Measurements from ENCODE around the gene CDK14.
"Not testable (repeated sequence)": the region's sequence is repeated elsewhere in the genome, so short reads cannot be mapped to it uniquely, and the experiment has no call there.

The CDK14 gene

DNA sequence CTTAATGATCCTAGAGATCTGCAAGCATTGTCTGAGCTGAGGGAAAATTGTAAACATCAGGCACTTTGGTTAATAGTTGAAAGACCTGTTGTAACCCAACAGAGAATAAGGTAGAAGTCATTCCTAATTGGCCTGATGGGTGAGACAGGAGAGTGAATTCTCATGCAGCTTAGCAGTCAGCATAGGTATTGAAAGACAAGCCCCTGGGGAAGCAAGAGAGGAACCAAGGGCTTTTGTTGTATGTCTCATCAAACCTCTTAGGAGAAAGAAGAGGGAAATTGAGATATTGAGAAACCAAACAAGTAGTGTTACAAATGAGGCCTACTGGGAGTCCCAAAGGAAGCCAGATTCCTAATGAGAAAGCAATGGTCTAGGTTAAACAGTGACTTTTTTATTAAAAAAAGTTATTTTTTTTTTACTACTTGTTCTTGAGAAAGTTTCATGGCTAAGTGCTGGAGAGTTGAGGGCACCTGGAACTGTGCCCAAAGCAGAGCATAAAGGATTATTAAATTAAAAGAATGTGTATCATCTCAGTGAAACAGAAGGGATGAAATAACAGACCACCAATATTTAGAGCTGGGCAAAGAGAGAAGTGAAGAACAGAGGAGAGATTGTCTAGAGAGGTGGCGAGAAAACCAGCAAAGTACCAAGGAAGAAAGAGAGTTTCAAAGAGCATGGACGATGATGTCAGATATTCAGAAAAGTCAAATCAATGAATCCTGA, 168.9 kb downstream of the CDK14 start:
- DNase-seq = no peak

DNA sequence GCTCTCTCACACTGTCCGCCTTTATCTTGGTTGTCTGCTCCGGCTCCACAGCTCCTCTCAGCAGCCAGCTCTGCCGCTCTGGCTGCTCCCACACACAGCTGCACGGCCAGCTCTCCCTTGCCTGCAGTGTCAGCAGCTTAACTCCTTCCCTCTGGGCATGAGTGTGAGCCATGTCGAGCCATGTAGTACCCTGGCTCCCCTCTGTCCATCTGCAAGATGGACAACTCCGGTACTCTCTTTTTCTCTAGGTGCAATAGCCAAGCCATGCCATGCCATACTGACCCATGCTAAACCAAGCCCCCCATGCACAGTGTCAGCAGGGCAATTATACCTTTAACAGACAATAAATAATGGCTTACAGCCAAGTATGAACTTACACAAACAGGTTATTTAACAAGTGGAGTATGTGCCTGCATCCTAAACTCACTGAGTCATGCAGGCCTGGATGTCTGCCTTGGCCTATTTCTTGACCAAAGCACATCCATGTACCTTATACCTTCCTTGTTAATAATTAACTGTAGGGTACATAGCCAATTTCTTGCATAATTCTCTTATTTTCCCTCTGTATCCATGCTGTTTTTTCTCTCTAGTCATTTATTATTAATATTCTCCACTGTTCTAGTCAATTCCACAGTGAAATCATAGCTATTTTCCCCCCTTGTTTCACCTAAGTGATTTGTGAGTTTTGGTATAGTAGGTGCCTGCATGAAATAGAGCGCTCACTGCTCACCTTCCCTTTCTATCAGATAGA, 170.9 kb downstream of the CDK14 start:
- DNase-seq = no peak

GRCh38 chr7:90768301-90768700, 172.2 kb downstream of the CDK14 start:
- no peak for DNase-seq

DNA sequence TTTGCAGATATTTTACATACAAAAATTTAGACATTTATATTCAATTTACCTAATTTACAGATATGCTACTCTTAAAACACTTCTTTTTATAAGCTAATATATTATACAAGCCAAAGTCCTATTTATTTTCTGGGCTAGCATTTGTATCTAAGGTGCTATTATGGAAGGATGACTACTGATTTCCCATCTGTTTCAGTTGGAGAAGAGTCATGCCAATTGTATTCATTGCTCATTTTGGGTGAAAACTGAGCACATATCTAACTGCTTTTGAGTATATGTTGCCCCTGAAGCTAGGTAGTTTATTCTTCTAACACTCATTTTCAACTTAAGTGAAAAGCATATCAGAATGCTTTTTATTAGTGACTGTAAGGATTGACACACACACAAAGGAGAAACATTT, 172.9 kb downstream of the CDK14 start:
- no peak for DNase-seq

DNA sequence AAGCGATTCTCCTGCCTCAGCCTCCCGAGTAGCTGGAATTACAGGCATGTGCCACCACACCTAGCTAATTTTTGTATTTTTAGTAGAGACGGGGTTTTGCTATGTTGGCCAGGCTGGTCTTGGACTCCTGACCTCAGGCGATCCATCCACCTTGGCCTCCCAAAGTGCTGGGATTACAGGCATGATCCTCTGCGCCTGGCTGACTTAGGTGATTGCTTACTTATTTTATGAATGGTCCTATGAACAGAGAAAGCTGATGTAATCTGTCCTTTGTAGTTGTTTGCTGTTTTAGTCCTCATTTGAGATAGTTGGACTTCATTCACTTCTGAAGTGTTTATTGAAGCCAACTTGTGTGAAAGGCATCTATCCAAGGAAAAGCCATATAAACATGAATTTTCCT, 173.4 kb downstream of the CDK14 start:
- not testable (repeated sequence) for DNase-seq

DNA sequence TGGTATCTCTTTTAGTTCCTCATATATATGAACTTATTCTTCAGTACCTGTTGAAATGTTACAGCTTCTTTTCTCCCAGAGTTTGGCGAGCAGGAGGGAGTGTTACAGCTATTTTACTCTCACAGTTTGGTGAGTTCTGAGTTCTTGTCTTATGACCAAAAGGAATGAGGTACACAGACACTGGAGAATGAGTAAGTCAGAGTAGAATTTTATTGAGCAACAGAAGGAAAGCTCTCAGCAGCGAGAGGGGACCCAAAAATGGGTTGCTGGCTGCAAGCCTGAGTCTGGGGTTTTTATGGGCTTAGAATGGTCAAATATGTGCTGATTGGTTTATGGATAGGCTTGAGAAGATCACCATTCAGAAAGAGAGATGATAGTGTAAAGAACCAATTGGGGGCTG, 175.2 kb downstream of the CDK14 start:
- no peak for DNase-seq

DNA sequence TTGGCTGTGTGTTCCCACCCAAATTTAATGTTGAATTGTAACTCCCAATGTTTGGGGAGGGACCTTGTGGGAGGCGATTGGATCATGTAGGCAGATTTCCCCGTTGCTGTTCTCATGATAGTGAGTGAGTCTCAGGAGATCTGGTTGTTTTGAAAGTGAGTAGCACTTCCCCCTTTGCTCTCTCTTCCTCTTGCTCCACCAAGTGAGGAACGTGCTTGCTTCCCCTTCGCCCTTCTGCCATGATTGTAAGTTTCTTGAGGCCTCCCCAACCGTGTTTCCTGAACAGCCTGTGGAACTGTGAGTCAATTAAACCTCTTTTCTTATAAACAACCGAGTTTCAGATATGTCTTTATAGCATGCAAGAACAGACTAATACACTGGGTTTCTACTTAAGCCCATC, 176.3 kb downstream of the CDK14 start:
- DNase-seq = no peak

DNA sequence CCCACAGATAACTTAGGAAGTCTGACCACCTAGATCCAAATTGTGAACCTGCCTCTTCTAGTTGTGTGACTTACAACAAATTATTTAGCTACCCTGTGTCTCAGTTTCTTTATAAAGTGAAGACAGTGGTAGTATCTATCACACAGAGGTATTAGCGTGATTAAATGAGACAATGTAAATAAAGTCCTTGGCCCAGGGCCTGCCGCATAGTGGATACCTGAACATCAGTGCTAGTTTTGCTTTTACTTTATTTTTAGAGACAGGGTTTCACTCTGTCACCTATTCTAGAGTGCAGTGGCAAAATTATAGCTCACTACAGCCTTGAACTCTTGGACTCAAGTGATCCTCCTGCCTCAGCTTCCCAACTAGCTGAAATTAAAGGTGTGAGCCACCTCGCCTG, 177.1 kb downstream of the CDK14 start:
- DNase-seq = no peak

DNA sequence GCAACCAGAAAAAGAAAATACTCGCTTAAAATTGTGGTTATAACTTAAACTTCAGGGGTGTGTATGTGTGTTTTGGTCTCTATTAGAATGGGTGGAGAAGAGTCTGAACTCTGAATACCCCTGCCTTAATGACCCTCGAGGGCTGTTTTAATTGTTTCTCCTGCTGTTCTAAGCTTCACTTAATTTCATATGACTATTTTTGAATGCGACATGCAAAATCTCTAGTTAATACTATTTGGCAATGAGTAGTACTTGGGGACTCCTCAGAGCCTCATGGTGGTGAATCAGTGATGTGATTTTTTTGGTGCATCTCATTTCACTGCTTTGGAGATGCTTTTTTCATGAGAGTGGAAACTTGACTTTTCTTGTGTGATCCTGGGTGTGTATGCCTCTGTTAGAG, 178.6 kb downstream of the CDK14 start:
- DNase-seq = no peak

DNA sequence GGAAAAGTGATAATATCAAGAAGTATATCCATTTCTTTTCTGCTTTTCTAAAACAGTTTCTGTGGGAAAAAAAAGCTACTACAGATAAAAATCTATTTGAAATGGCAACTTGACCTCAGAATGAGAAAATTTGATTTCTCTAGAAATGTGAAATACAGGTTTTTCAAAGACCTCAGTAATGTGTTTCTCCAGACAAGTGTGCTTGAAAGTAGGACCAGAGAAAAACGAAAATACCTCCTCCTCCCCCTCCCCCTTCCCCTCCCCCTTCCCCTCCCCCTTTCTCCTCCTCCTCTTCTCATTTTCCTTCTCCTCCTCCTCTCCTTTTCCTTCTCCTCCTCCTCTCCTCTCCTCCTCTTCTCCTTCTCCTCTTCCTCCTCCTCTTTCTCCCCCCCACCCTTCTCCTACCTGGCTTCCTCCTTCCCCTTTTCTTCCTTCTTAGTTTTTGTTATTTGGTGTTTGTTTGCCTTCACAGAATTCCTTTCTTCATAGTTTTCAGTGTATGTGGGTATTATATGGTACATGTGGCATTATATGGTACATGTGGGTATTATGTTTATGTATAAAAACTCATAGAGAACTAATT, 179.4 kb downstream of the CDK14 start:
- no peak for DNase-seq

DNA sequence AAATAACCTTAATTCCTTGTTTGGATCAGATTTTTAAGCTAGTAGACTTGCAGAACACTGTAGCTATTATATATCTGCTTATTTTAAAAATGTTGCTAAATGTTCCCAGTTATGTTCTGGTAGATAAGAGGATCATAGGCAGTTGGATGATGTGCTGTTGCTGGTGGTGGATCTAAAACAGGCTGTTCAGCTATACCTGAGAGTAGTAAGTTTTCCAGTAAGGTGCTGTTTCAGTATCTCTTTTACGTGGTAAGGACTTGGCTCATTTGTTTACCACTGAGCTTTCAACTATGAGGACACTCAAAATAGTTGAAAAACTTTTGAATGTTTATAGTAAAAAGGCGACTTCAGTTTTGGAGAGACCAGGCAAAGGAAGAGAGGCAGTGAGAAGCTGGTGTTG, 180.9 kb downstream of the CDK14 start:
- no peak for DNase-seq

- DNase-seq = no peak
Observed at GRCh38 chr7:90777465-90777864, 181.3 kb downstream of the CDK14 start.

- no peak for DNase-seq
Observed at GRCh38 chr7:90777886-90778285, 181.8 kb downstream of the CDK14 start.

GRCh38 chr7:90788052-90788451, 191.9 kb downstream of the CDK14 start:
- DNase-seq = no peak

DNA sequence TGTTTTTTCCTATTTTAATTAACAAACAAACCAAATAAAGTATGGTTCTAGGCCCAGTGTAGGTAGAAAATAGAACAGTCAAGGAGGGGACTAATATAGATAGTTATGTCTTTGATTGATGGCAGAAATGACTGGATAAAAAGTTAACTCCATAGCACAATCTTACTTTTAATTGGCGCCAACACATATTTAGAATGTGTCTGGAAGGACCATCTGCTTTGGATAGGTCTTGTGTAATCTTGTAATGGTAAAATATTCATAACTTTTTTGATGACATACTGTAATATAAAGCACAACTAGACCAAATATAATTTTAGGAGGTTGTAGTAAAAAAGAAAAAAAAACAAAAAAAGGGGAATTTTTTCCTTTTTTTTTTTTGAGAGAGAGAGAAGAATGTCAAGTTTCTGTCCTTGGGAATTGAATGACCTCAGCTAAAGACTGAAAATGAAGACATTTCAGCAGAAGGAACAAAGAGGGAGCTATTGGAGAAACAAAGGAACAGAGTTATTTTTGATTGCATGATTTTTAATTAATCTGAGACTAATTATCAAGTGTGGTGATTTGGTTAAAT, 193.7 kb downstream of the CDK14 start:
- no peak for DNase-seq

- no peak for DNase-seq
Observed at GRCh38 chr7:90791596-90791995, 195.5 kb downstream of the CDK14 start.

GRCh38 chr7:90792301-90792700, 196.2 kb downstream of the CDK14 start:
- no peak for DNase-seq

GRCh38 chr7:90794234-90794633, 198.1 kb downstream of the CDK14 start:
- DNase-seq = not testable (repeated sequence)

DNA sequence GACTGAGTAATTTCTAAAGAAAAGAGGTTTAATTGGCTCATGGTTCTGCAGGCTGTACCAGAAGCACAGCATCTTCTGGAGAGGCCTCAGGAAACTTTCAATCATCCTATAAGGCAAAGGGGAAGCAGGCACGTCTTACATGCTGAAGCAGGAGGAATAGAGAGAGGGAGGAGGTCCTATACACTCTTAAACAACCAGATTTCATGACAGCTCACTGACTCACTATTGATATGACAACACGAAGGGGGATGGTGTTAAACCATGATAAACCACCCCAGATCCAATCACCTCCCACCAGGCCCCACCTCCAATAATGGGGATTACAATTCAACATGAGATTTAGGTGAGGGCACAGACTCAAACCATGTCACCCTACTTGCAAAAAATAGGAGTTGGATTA, 201.5 kb downstream of the CDK14 start:
- DNase-seq = no peak

DNA sequence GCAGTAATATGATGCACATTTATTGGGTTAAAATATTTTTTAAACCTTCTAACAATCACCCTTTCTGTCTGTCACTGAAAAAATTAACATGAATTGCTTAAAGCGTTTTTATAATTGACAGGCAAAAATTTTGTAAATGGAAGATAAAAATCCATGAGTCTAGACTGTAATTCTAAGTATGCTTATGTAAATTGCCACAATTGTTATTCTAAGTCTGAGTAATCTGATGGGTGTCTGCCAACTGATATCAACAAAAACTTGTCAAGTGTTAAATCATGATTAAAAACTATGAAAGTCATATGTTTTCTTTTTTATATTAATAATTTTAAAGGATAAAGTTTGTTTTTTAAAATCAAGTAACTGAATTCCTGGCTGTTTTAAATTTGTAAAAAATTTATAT, 208.2 kb downstream of the CDK14 start:
- DNase-seq = no peak

- DNase-seq = not testable (repeated sequence)
Observed at GRCh38 chr7:90815552-90815951, 219.4 kb downstream of the CDK14 start.

DNA sequence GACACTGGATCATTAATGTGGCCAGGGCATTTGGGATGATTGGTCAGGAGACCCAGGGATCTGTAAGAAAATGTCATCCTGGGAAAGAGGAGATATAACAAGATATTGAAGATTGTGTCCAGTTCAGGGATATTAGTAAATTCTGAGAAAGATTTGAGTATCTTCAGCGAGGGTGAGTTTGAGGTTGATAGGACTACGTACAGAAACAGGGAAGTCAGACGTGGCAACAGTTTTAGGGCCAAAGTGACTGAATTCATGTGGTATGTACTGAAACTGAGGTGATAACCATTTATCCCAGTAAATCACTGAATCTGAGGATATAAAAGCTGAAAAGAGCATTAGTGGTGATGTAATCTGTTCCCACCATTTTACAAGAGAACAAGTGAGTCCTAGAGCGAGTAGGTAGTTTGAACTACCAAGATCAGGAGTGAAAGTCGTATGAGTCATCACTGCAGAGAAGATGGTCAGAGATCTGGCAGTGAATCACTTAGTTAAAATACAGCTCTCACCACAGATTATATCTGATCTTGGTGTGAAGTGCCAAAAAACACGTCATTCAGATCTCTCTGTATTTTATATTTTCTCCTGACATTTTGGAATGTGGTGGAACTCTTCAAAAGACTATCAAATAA, 220.5 kb downstream of the CDK14 start:
- no peak for DNase-seq

- DNase-seq = no peak
Observed at GRCh38 chr7:90817151-90817550, 221.0 kb downstream of the CDK14 start.
